ENCODE results near the gene TNFSF8.

The TNFSF8 gene

GRCh38 chr9:114930056-114930812 lies at the start of gene TNFSF8:
Gene TNFSF8 (minus strand): TSS chr9:114930591. CDS start chr9:114930303, 288 bp downstream.
- DNase-seq: peak; percentile 61

- DNase-seq: no peak
Measured at GRCh38 chr9:114973216-114973615, 42.8 kb upstream of the TNFSF8 start.

- DNase-seq: no peak
Measured at GRCh38 chr9:114972510-114973136, 42.2 kb upstream of the TNFSF8 start.

- no peak for DNase-seq
Measured at GRCh38 chr9:114969269-114969668, 38.9 kb upstream of the TNFSF8 start.

GRCh38 chr9:114968671-114969070 lies 38.3 kb upstream of the TNFSF8 start:
- no peak for DNase-seq

- DNase-seq: no peak
Measured at GRCh38 chr9:114965564-114965963, 35.2 kb upstream of the TNFSF8 start.

- no peak for DNase-seq
Measured at GRCh38 chr9:114962809-114963208, 32.4 kb upstream of the TNFSF8 start.

GRCh38 chr9:114960276-114960675 lies 29.9 kb upstream of the TNFSF8 start:
- no peak for DNase-seq

- DNase-seq: no peak
Measured at GRCh38 chr9:114958844-114959235, 28.4 kb upstream of the TNFSF8 start.

GRCh38 chr9:114958021-114958843 lies 27.8 kb upstream of the TNFSF8 start:
- peak; percentile 3 for DNase-seq

- DNase-seq: no peak
Measured at GRCh38 chr9:114957558-114957957, 27.2 kb upstream of the TNFSF8 start.

GRCh38 chr9:114954956-114955582 lies 24.7 kb upstream of the TNFSF8 start:
- no peak for DNase-seq

GRCh38 chr9:114953959-114954358 lies 23.6 kb upstream of the TNFSF8 start:
- DNase-seq: no peak

- no peak for DNase-seq
Measured at GRCh38 chr9:114953046-114953445, 22.7 kb upstream of the TNFSF8 start.

- no peak for DNase-seq
Measured at GRCh38 chr9:114950761-114951160, 20.4 kb upstream of the TNFSF8 start.

- DNase-seq: no peak
Measured at GRCh38 chr9:114947058-114947457, 16.7 kb upstream of the TNFSF8 start.

GRCh38 chr9:114945616-114946412 lies 15.4 kb upstream of the TNFSF8 start:
- DNase-seq: no peak

GRCh38 chr9:114941376-114941775 lies 11.0 kb upstream of the TNFSF8 start:
- DNase-seq: no peak

GRCh38 chr9:114938687-114939575 lies 8.5 kb upstream of the TNFSF8 start:
- no peak for DNase-seq

- no peak for DNase-seq
Measured at GRCh38 chr9:114937516-114937915, 7.1 kb upstream of the TNFSF8 start.

GRCh38 chr9:114936581-114936980 lies 6.2 kb upstream of the TNFSF8 start:
- no peak for DNase-seq
